A549 (cell line): Measurements from ENCODE around the gene ANAPC5.

ENCODE experiments used
- POLR2A ChIP-seq: IDR thresholded peaks from 2 replicates; pipeline ENCODE4 v1.6.1; 2012; ENCODE audit warnings: mild to moderate bottlenecking, low read length
- TP53 ChIP-seq: fragments of 250-450 bp; sonication (Bioruptor Pico); IDR thresholded peaks from 2 replicates; pipeline ENCODE4 v1.5.0; 2021; ENCODE audit warnings: mild to moderate bottlenecking, moderate library complexity
- TF ChIP-seq, protein P1 (sequence below): fragments of >200 bp; sonication (Bioruptor Twin); formaldehyde crosslinking; IDR thresholded peaks from 3 replicates; pipeline ENCODE4 v1.5.1; 2016

GRCh38 chr12:121274036-121274763 is 78.0 kb downstream of the ANAPC5 start:
- TF ChIP-seq, protein P1, sequence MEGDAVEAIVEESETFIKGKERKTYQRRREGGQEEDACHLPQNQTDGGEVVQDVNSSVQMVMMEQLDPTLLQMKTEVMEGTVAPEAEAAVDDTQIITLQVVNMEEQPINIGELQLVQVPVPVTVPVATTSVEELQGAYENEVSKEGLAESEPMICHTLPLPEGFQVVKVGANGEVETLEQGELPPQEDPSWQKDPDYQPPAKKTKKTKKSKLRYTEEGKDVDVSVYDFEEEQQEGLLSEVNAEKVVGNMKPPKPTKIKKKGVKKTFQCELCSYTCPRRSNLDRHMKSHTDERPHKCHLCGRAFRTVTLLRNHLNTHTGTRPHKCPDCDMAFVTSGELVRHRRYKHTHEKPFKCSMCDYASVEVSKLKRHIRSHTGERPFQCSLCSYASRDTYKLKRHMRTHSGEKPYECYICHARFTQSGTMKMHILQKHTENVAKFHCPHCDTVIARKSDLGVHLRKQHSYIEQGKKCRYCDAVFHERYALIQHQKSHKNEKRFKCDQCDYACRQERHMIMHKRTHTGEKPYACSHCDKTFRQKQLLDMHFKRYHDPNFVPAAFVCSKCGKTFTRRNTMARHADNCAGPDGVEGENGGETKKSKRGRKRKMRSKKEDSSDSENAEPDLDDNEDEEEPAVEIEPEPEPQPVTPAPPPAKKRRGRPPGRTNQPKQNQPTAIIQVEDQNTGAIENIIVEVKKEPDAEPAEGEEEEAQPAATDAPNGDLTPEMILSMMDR, result no peak
- TF ChIP-seq TP53 (CRISPR knock-in tag) (no peak), POLR2A (no peak)
